ENCODE measurements around the gene CPA1.
"Not testable (repeated sequence)": the region's sequence is repeated elsewhere in the genome, so short reads cannot be mapped to it uniquely, and the experiment has no call there.

The CPA1 gene

GRCh38 chr7:130374507-130374906 lies 5.8 kb upstream of the CPA1 start:
- DNase-seq: no peak

GRCh38 chr7:130376461-130376860 lies 3.8 kb upstream of the CPA1 start:
- not testable (repeated sequence) for DNase-seq

- DNase-seq: no peak
Measured at GRCh38 chr7:130377178-130377577, 3.1 kb upstream of the CPA1 start.

GRCh38 chr7:130379019-130379418 lies 1.3 kb upstream of the CPA1 start:
- no peak for DNase-seq

GRCh38 chr7:130379532-130379920 lies 768 bp upstream of the CPA1 start:
- DNase-seq: no peak

- DNase-seq: no peak
Measured at GRCh38 chr7:130380861-130381455, 664 bp downstream of the CPA1 start.

GRCh38 chr7:130381468-130382312 lies 1.4 kb downstream of the CPA1 start:
- DNase-seq: no peak

- DNase-seq: no peak
Measured at GRCh38 chr7:130383187-130383980, 3.1 kb downstream of the CPA1 start.

GRCh38 chr7:130384371-130384801 lies 4.1 kb downstream of the CPA1 start:
- DNase-seq: no peak

GRCh38 chr7:130384841-130385599 lies 4.7 kb downstream of the CPA1 start:
- DNase-seq: no peak

GRCh38 chr7:130385600-130386066 lies 5.3 kb downstream of the CPA1 start:
- DNase-seq: no peak

GRCh38 chr7:130386876-130387275 lies 6.6 kb downstream of the CPA1 start:
- no peak for DNase-seq

- DNase-seq: no peak
Measured at GRCh38 chr7:130387306-130387627, 7.0 kb downstream of the CPA1 start.

GRCh38 chr7:130387628-130388403 lies 7.5 kb downstream of the CPA1 start:
- DNase-seq: no peak

- DNase-seq: no peak
Measured at GRCh38 chr7:130388671-130389070, 8.4 kb downstream of the CPA1 start.

GRCh38 chr7:130390486-130390885 lies 10.2 kb downstream of the CPA1 start:
- no peak for DNase-seq

- DNase-seq: no peak
Measured at GRCh38 chr7:130393101-130393561, 12.8 kb downstream of the CPA1 start.

- no peak for DNase-seq
Measured at GRCh38 chr7:130393841-130394411, 13.6 kb downstream of the CPA1 start.

- peak; percentile 60 for DNase-seq
Measured at GRCh38 chr7:130394421-130395195, 14.3 kb downstream of the CPA1 start.

GRCh38 chr7:130395421-130395820 lies 15.1 kb downstream of the CPA1 start:
- no peak for DNase-seq

- no peak for DNase-seq
Measured at GRCh38 chr7:130396109-130396508, 15.8 kb downstream of the CPA1 start.
